OCI-LY3 (cell line): ENCODE measurements around the gene TFEB.

ENCODE experiments used
- EZH2phosphoT487 ChIP-seq: fragments of 200-600 bp; shearing (Covaris generic); IDR thresholded peaks from 2 replicates; pipeline ENCODE4 v1.6.1; 2018; ENCODE audit warnings: antibody characterized with exemption, mixed run types, low read depth
- TF ChIP-seq, protein P1 (sequence below): fragments of 200-600, 300-600 bp; sonication (generic); IDR thresholded peaks from 2 replicates; pipeline ENCODE4 v1.5.1; 2014; ENCODE audit warnings: antibody characterized with exemption, low read length, low read depth

GRCh38 chr6:41677124-41677921 is 58.1 kb downstream of the TFEB start:
- TF ChIP-seq, protein P1, sequence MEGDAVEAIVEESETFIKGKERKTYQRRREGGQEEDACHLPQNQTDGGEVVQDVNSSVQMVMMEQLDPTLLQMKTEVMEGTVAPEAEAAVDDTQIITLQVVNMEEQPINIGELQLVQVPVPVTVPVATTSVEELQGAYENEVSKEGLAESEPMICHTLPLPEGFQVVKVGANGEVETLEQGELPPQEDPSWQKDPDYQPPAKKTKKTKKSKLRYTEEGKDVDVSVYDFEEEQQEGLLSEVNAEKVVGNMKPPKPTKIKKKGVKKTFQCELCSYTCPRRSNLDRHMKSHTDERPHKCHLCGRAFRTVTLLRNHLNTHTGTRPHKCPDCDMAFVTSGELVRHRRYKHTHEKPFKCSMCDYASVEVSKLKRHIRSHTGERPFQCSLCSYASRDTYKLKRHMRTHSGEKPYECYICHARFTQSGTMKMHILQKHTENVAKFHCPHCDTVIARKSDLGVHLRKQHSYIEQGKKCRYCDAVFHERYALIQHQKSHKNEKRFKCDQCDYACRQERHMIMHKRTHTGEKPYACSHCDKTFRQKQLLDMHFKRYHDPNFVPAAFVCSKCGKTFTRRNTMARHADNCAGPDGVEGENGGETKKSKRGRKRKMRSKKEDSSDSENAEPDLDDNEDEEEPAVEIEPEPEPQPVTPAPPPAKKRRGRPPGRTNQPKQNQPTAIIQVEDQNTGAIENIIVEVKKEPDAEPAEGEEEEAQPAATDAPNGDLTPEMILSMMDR = no peak
- TF ChIP-seq EZH2phosphoT487 = no peak
